IMR-90 (cell line): Measurements from ENCODE around the gene ALDH1B1. TPM values are rescaled to one million over a fixed set of nuclear protein-coding genes. Genes with fewer than 3 reads are reported as not detected.

Source experiments
- ATAC-seq: fragments of 200-7000 bp; cut with Tn5 transposase; 2 replicates; pipeline ENCODE4 v1.9.1; 2020; ENCODE audit warnings: low read depth, mild to moderate bottlenecking, moderate library complexity
- BruUV-seq: library from RNA; stranded (reverse); fragments of 400-500 nt; replicated peaks from 2 replicates; lab custom pipeline; 2021; lab: Mats Ljungman, UMichigan
- CTCF ChIA-PET: fragments of 300-600 bp; formaldehyde crosslinking; extraction: SDS; loops from one replicate; lab custom pipeline; 2021; ENCODE audit warnings: antibody characterized with exemption; lab: Yijun Ruan, JAX
- POLR2A ChIA-PET: fragments of 300-600 bp; sonication (Branson Sonifier 250); formaldehyde crosslinking; loops from one replicate; lab custom pipeline; 2022; ENCODE audit warnings: antibody characterized with exemption; ENCODE audit not compliant: unreplicated experiment; lab: Charles Lee
- DNase-seq: peaks from one replicate; pipeline ENCODE4 v3.0.0; 2013
- H2AFZ ChIP-seq: replicated peaks from 2 replicates; pipeline ENCODE3; 2013; ENCODE audit warnings: low read length, mild to moderate bottlenecking; ENCODE audit not compliant: poor library complexity
- H2AK5ac ChIP-seq: 2 replicates; pipeline ENCODE4 v1.6.1; 2013; ENCODE audit warnings: low read depth, low read length, inconsistent platforms
- H2AK9ac ChIP-seq: replicated peaks from 2 replicates; pipeline ENCODE3; 2013; ENCODE audit warnings: mild to moderate bottlenecking, low read depth, low read length, moderate library complexity; ENCODE audit not compliant: poor library complexity
- H2BK120ac ChIP-seq: 2 replicates; pipeline ENCODE4 v1.6.1; 2013; ENCODE audit warnings: low read depth, low read length, inconsistent platforms
- H2BK15ac ChIP-seq: 3 replicates; pipeline ENCODE4 v1.6.1; 2013; ENCODE audit warnings: low read depth, low read length, inconsistent platforms
- H2BK20ac ChIP-seq: 2 replicates; pipeline ENCODE4 v1.6.1; 2013; ENCODE audit warnings: low read depth, mild to moderate bottlenecking, inconsistent platforms, low read length, moderate library complexity
- H2BK5ac ChIP-seq: 2 replicates; pipeline ENCODE4 v1.6.1; 2013; ENCODE audit warnings: mild to moderate bottlenecking, low read depth, low read length, inconsistent platforms; ENCODE audit not compliant: poor library complexity, severe bottlenecking
- H3K14ac ChIP-seq: replicated peaks from 2 replicates; pipeline ENCODE4 v1.6.1; 2013; ENCODE audit warnings: low read depth, low read length, inconsistent platforms
- H3K18ac ChIP-seq: 2 replicates; pipeline ENCODE4 v1.6.1; 2013; ENCODE audit warnings: low read depth, low read length, control low read depth
- H3K23ac ChIP-seq: 2 replicates; pipeline ENCODE4 v1.6.1; 2013; ENCODE audit warnings: low read depth, low read length, inconsistent platforms
- H3K27ac ChIP-seq: 2 replicates; pipeline ENCODE4 v1.5.1; 2013; ENCODE audit warnings: mild to moderate bottlenecking, control low read depth, low read length; ENCODE audit not compliant: insufficient read depth
- H3K27me3 ChIP-seq: 2 replicates; pipeline ENCODE4 v1.6.1; 2013; ENCODE audit warnings: low read length; ENCODE audit not compliant: control insufficient read depth, insufficient read depth
- H3K36me3 ChIP-seq: 2 replicates; pipeline ENCODE4 v1.6.1; 2013; ENCODE audit warnings: low read length, mixed read lengths; ENCODE audit not compliant: control insufficient read depth, insufficient read depth
- H3K4ac ChIP-seq: 2 replicates; pipeline ENCODE4 v1.6.1; 2013; ENCODE audit warnings: low read depth, low read length, inconsistent platforms
- H3K4me1 ChIP-seq: 2 replicates; pipeline ENCODE4 v1.6.1; 2013; ENCODE audit warnings: low read length, mixed read lengths; ENCODE audit not compliant: control insufficient read depth, insufficient read depth
- H3K4me2 ChIP-seq: 2 replicates; pipeline ENCODE4 v1.6.1; 2013; ENCODE audit warnings: low read depth, mild to moderate bottlenecking, control low read depth, low read length, moderate library complexity
- H3K4me3 ChIP-seq: 2 replicates; pipeline ENCODE4 v1.5.1; 2013; ENCODE audit warnings: low read depth, mild to moderate bottlenecking, control low read depth, low read length, moderate library complexity; ENCODE audit not compliant: insufficient read depth
- H3K56ac ChIP-seq: 2 replicates; pipeline ENCODE4 v1.6.1; 2013; ENCODE audit warnings: low read length, inconsistent platforms; ENCODE audit not compliant: insufficient read depth; ENCODE audit errors: extremely low read depth
- H3K79me1 ChIP-seq, 2 experiments: 2 replicates each; pipeline ENCODE4 v1.6.1; 2013; ENCODE audit warnings: low read length in 2 of 2, inconsistent platforms in 1 of 2, low read depth in 1 of 2
- H3K9ac ChIP-seq: 2 replicates; pipeline ENCODE4 v1.6.1; 2013; ENCODE audit warnings: low read depth, low read length, control low read depth
- H3K9me1 ChIP-seq: 2 replicates; pipeline ENCODE4 v1.6.1; 2013; ENCODE audit warnings: low read length, inconsistent platforms; ENCODE audit not compliant: insufficient read depth
- H3K9me3 ChIP-seq: 2 replicates; pipeline ENCODE4 v1.6.1; 2013; ENCODE audit warnings: low read length; ENCODE audit not compliant: control insufficient read depth, insufficient read depth
- H4K20me1 ChIP-seq: 2 replicates; pipeline ENCODE4 v1.6.1; 2013; ENCODE audit warnings: low read length, inconsistent platforms; ENCODE audit not compliant: insufficient read depth
- H4K5ac ChIP-seq: 2 replicates; pipeline ENCODE4 v1.6.1; 2013; ENCODE audit warnings: mild to moderate bottlenecking, low read depth, low read length, control low read depth
- H4K8ac ChIP-seq, 2 experiments: 2 replicates each; pipeline ENCODE4 v1.6.1; 2013; ENCODE audit warnings: low read depth in 2 of 2, low read length in 2 of 2, control low read depth in 1 of 2, inconsistent platforms in 1 of 2
- H4K91ac ChIP-seq: 2 replicates; pipeline ENCODE4 v1.6.1; 2013; ENCODE audit warnings: low read depth, low read length, inconsistent platforms; ENCODE audit not compliant: insufficient read depth
- BHLHE40 ChIP-seq: fragments of 150-350 bp; IDR thresholded peaks from 2 replicates; pipeline ENCODE4 v1.6.1; 2016; ENCODE audit warnings: mild to moderate bottlenecking, low read depth, low read length
- CEBPB ChIP-seq: IDR thresholded peaks from 2 replicates; pipeline ENCODE4 v1.6.1; 2012; ENCODE audit warnings: low read depth, low read length, improper control_type of control experiment
- CHD1 ChIP-seq: IDR thresholded peaks from 2 replicates; pipeline ENCODE4 v1.6.1; 2012; ENCODE audit warnings: low read depth, low read length, improper control_type of control experiment
- CTCF ChIP-seq: conservative IDR thresholded peaks from 2 replicates; pipeline ENCODE4 v1.5.1; 2012; ENCODE audit warnings: mild to moderate bottlenecking, low read depth, low read length, improper control_type of control experiment
- ELK1 ChIP-seq: fragments of 150-350 bp; IDR thresholded peaks from 2 replicates; pipeline ENCODE4 v1.6.1; 2016; ENCODE audit warnings: low read depth, mild to moderate bottlenecking, low read length, moderate library complexity, borderline replicate concordance
- FOS ChIP-seq: fragments of 150-350 bp; IDR thresholded peaks from 2 replicates; pipeline ENCODE4 v1.6.1; 2016; ENCODE audit warnings: low read depth, low read length
- MAFK ChIP-seq: IDR thresholded peaks from 2 replicates; pipeline ENCODE4 v1.6.1; 2012; ENCODE audit warnings: low read depth, low read length, improper control_type of control experiment
- MAZ ChIP-seq: IDR thresholded peaks from 2 replicates; pipeline ENCODE4 v1.6.1; 2012; ENCODE audit warnings: low read depth, mild to moderate bottlenecking, low read length, improper control_type of control experiment, moderate library complexity, borderline replicate concordance
- MXI1 ChIP-seq: IDR thresholded peaks from 2 replicates; pipeline ENCODE4 v1.6.1; 2012; ENCODE audit warnings: low read depth, mild to moderate bottlenecking, low read length, moderate library complexity, borderline replicate concordance
- NFE2L2 ChIP-seq: fragments of 150-350 bp; IDR thresholded peaks from 2 replicates; pipeline ENCODE4 v1.6.1; 2016; ENCODE audit warnings: low read depth, mild to moderate bottlenecking, low read length
- POLR2A ChIP-seq: IDR thresholded peaks from 2 replicates; pipeline ENCODE4 v1.6.1; 2012; ENCODE audit warnings: mild to moderate bottlenecking, low read depth, low read length
- RAD21 ChIP-seq: IDR thresholded peaks from 2 replicates; pipeline ENCODE4 v1.6.1; 2012; ENCODE audit warnings: low read length, improper control_type of control experiment
- RCOR1 ChIP-seq: IDR thresholded peaks from 2 replicates; pipeline ENCODE4 v1.6.1; 2012; ENCODE audit warnings: mild to moderate bottlenecking, low read length, improper control_type of control experiment; ENCODE audit not compliant: insufficient replicate concordance
- RFX5 ChIP-seq: IDR thresholded peaks from 2 replicates; pipeline ENCODE4 v1.8.0; 2012; ENCODE audit warnings: low read depth, mild to moderate bottlenecking, low read length, moderate library complexity
- SMC3 ChIP-seq: fragments of 150-350 bp; IDR thresholded peaks from 2 replicates; pipeline ENCODE4 v1.6.1; 2016; ENCODE audit warnings: low read depth, mild to moderate bottlenecking, antibody characterized with exemption, low read length, moderate library complexity
- USF2 ChIP-seq: fragments of 150-350 bp; IDR thresholded peaks from 2 replicates; pipeline ENCODE4 v1.6.1; 2017; ENCODE audit warnings: mild to moderate bottlenecking, antibody characterized with exemption, low read length, low read depth
- WGBS, 2 experiments: methylation state at CpG; one replicate each; pipeline versions ENCODE4 v1.1.5 to v1.1.7; 2013; ENCODE audit warnings: missing lambda C conversion rate in 2 of 2; ENCODE audit not compliant: insufficient read length in 1 of 2; ENCODE audit errors: extremely low coverage in 2 of 2; 5-methylcytosine and 5-hydroxymethylcytosine counted together
- dilution Hi-C: fragments of 300-500 bp; cut with HindIII; formaldehyde crosslinking; loops from one replicate; pipeline ENCODE4 v1.14.3; 2018; ENCODE audit warnings: low sequenced_read_pairs; ENCODE audit not compliant: unreplicated experiment
- in situ Hi-C: fragments of 300-500 bp; cut with MboI; formaldehyde crosslinking; loops from 3 replicates; pipeline ENCODE4 v1.14.3; 2019; ENCODE audit warnings: low sequenced_read_pairs, inconsistent platforms, mixed read lengths
- intact Hi-C: fragments of 100-400 bp; cut with micrococcal nuclease; formaldehyde crosslinking; loops from 2 replicates; pipeline ENCODE4 v1.10.0; 2022
- polyA plus RNA-seq, 3 experiments: library from polyadenylated mRNA; depleted of rRNA; stranded (reverse); fragments of >200 nt; gene quantifications; 2 replicates each; pipeline ENCODE4 v1.2.3, GENCODE V29; 2012; ENCODE audit warnings: low replicate concordance in 1 of 3
- total RNA-seq: library from RNA; depleted of rRNA; stranded (reverse); fragments of >200 nt; gene quantifications from 2 replicates; pipeline ENCODE4 v1.2.3, GENCODE V29; 2012

ALDH1B1 gene
- total and polyA plus RNA-seq, 2 of the 4 experiments (the other 2 are of a cell fraction), result 29.6 to 37.6 TPM

GRCh38 chr9:38356851-38357250 is 35.7 kb upstream of the ALDH1B1 start:
- Histone ChIP-seq H3K9me1 (no peaks in the 10 kb centered on the region), H3K79me1 (no peaks in the 10 kb centered on the region), H2BK20ac (no peak overlapping the region), H4K8ac (no peak overlapping the region), H4K91ac (no peak overlapping the region), H3K56ac (no peak overlapping the region), H3K4ac (no peak overlapping the region), H3K4me2 (no peak overlapping the region), H3K14ac (no peak overlapping the region), H3K4me1 (no peaks in the 10 kb centered on the region), H3K18ac (no peak overlapping the region), H2BK120ac (no peak overlapping the region), H3K27ac (no peak overlapping the region), H3K23ac (no peak overlapping the region), H4K20me1 (no peaks in the 10 kb centered on the region), H4K5ac (no peak overlapping the region), H2BK15ac (no peak overlapping the region), H3K9ac (no peak overlapping the region), H2BK5ac (no peak overlapping the region), H2AK5ac (no peak overlapping the region), H3K9me3 (no peaks in the 10 kb centered on the region), H3K27me3 (peaks cover 16% of the 10 kb centered on the region), H2AK9ac (no peak overlapping the region), H3K4me3 (no peak overlapping the region), H2AFZ (no peak overlapping the region), H3K36me3 (no peaks in the 10 kb centered on the region)
- WGBS, 2 experiments, result no CpG with 5 or more reads among the region's 5 CpGs
- TF ChIP-seq CEBPB (no peak), USF2 (no peak), RCOR1 (no peak), MAFK (no peak), CHD1 (no peak), ELK1 (no peak), CTCF (no peak), RAD21 (no peak), RFX5 (no peak), NFE2L2 (no peak), SMC3 (no peak), MAZ (no peak), MXI1 (no peak), POLR2A (no peak), BHLHE40 (no peak), FOS (no peak)
- CTCF ChIA-PET, result no interaction called here
- in situ Hi-C loops, result loop anchor here (25.0 kb wide), 1 partner anchor 870 kb away; the partner anchor contains the start of gene POLR1E
- dilution Hi-C loops, result no loop called here
- intact Hi-C loops, result no loop called here
- ATAC-seq, result no peak
- no TSS peak for BruUV-seq
- DNase-seq, result no peak
- POLR2A ChIA-PET, result no interaction called here
